Panc1 (cell line): ENCODE measurements around the gene COQ3.

Experiments
- POLR2AphosphoS5 ChIP-seq: IDR thresholded peaks from 2 replicates; pipeline ENCODE4 v1.6.1; 2012; ENCODE audit warnings: mild to moderate bottlenecking, low read depth, low read length, moderate library complexity
- TF ChIP-seq, protein P1 (sequence below): fragments of 450-650 bp; IDR thresholded peaks from 2 replicates; pipeline ENCODE4 v1.5.1; 2017; ENCODE audit warnings: mild to moderate bottlenecking
- TF ChIP-seq, protein P2 (sequence below), 2 experiments: IDR thresholded peaks; 2 replicates each; pipeline ENCODE4 v1.6.1; 2011 to 2012; ENCODE audit warnings: low read depth in 2 of 2, control low read depth in 1 of 2, low read length in 1 of 2, mild to moderate bottlenecking in 1 of 2, moderate library complexity in 1 of 2; ENCODE audit not compliant: insufficient read depth in 1 of 2

GRCh38 chr6:99416892-99417767 is 23.1 kb upstream of the COQ3 start:
- TF ChIP-seq, protein P1, sequence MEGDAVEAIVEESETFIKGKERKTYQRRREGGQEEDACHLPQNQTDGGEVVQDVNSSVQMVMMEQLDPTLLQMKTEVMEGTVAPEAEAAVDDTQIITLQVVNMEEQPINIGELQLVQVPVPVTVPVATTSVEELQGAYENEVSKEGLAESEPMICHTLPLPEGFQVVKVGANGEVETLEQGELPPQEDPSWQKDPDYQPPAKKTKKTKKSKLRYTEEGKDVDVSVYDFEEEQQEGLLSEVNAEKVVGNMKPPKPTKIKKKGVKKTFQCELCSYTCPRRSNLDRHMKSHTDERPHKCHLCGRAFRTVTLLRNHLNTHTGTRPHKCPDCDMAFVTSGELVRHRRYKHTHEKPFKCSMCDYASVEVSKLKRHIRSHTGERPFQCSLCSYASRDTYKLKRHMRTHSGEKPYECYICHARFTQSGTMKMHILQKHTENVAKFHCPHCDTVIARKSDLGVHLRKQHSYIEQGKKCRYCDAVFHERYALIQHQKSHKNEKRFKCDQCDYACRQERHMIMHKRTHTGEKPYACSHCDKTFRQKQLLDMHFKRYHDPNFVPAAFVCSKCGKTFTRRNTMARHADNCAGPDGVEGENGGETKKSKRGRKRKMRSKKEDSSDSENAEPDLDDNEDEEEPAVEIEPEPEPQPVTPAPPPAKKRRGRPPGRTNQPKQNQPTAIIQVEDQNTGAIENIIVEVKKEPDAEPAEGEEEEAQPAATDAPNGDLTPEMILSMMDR: no peak
- no peak for TF ChIP-seq POLR2AphosphoS5
- TF ChIP-seq, protein P2, sequence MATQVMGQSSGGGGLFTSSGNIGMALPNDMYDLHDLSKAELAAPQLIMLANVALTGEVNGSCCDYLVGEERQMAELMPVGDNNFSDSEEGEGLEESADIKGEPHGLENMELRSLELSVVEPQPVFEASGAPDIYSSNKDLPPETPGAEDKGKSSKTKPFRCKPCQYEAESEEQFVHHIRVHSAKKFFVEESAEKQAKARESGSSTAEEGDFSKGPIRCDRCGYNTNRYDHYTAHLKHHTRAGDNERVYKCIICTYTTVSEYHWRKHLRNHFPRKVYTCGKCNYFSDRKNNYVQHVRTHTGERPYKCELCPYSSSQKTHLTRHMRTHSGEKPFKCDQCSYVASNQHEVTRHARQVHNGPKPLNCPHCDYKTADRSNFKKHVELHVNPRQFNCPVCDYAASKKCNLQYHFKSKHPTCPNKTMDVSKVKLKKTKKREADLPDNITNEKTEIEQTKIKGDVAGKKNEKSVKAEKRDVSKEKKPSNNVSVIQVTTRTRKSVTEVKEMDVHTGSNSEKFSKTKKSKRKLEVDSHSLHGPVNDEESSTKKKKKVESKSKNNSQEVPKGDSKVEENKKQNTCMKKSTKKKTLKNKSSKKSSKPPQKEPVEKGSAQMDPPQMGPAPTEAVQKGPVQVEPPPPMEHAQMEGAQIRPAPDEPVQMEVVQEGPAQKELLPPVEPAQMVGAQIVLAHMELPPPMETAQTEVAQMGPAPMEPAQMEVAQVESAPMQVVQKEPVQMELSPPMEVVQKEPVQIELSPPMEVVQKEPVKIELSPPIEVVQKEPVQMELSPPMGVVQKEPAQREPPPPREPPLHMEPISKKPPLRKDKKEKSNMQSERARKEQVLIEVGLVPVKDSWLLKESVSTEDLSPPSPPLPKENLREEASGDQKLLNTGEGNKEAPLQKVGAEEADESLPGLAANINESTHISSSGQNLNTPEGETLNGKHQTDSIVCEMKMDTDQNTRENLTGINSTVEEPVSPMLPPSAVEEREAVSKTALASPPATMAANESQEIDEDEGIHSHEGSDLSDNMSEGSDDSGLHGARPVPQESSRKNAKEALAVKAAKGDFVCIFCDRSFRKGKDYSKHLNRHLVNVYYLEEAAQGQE (IDR thresholded peaks at IDR 0.05; ENCODE audit: insufficient read depth in 1 of 2, low read depth in 2 of 2, low read length in 1 of 2): no peak
